Nephron progenitor cell (in vitro differentiated cells): ENCODE results near the gene PSENEN.

Source experiments
- DNase-seq: peaks from one replicate; pipeline ENCODE4 v3.0.0; 2021
- H3K27ac Mint-ChIP-seq: 2 replicates; pipeline ENCODE4 v1.8.0; 2021; ENCODE audit warnings: mild to moderate bottlenecking, moderate library complexity, mixed read lengths
- H3K27me3 Mint-ChIP-seq: 2 replicates; pipeline ENCODE4 v1.8.0; 2021; ENCODE audit warnings: mild to moderate bottlenecking, low read depth, mixed read lengths; ENCODE audit not compliant: poor library complexity
- H3K36me3 Mint-ChIP-seq: 2 replicates; pipeline ENCODE4 v1.8.0; 2021; ENCODE audit warnings: low read depth, mixed read lengths
- H3K4me1 Mint-ChIP-seq: 2 replicates; pipeline ENCODE4 v1.8.0; 2021; ENCODE audit warnings: mixed read lengths
- H3K4me3 Mint-ChIP-seq: 2 replicates; pipeline ENCODE4 v1.8.0; 2021; ENCODE audit warnings: mild to moderate bottlenecking, moderate library complexity, mixed read lengths
- H3K9me3 Mint-ChIP-seq: 2 replicates; pipeline ENCODE4 v1.8.0; 2021; ENCODE audit warnings: mild to moderate bottlenecking, moderate library complexity, mixed read lengths
- CTCF ChIP-seq: fragments of 200-600 bp; sonication (generic); IDR thresholded peaks from 2 replicates; pipeline ENCODE4 v1.5.0; 2021; ENCODE audit warnings: antibody characterized with exemption

Gene PSENEN

GRCh38 chr19:35780717-35781116 lies 35.3 kb downstream of the PSENEN start:
- no peak for TF ChIP-seq CTCF
- peaks cover 34% of the 10 kb centered on the region for H3K4me1 Mint-ChIP-seq
- no peak overlapping the region for H3K4me3 Mint-ChIP-seq
- H3K36me3 Mint-ChIP-seq: peaks cover 27% of the 10 kb centered on the region
- H3K27me3 Mint-ChIP-seq: peaks cover 18% of the 10 kb centered on the region
- no peak overlapping the region for H3K27ac Mint-ChIP-seq
- no peak for DNase-seq
- no peaks in the 10 kb centered on the region for H3K9me3 Mint-ChIP-seq

- no peak for TF ChIP-seq CTCF
- Mint-ChIP-seq H3K4me3 (no peak overlapping the region), H3K4me1 (peaks cover 27% of the 10 kb centered on the region), H3K9me3 (no peaks in the 10 kb centered on the region), H3K36me3 (peaks cover 28% of the 10 kb centered on the region), H3K27ac (no peak overlapping the region), H3K27me3 (peaks cover 18% of the 10 kb centered on the region)
- no peak for DNase-seq
These were observed 36.2 kb downstream of the PSENEN start for GRCh38 chr19:35781650-35782049.

- H3K4me3 Mint-ChIP-seq: no peak overlapping the region
- peaks cover 18% of the 10 kb centered on the region for H3K27me3 Mint-ChIP-seq
- H3K4me1 Mint-ChIP-seq: peaks cover 18% of the 10 kb centered on the region
- H3K36me3 Mint-ChIP-seq: peaks cover 28% of the 10 kb centered on the region
- H3K27ac Mint-ChIP-seq: no peak overlapping the region
- no peak for DNase-seq
- TF ChIP-seq CTCF: no peak
- no peaks in the 10 kb centered on the region for H3K9me3 Mint-ChIP-seq
These were observed 37.1 kb downstream of the PSENEN start for GRCh38 chr19:35782589-35782988.

GRCh38 chr19:35783469-35784434 lies 38.3 kb downstream of the PSENEN start:
- Mint-ChIP-seq H3K36me3 (peaks cover 28% of the 10 kb centered on the region), H3K9me3 (no peaks in the 10 kb centered on the region), H3K4me1 (peaks cover 13% of the 10 kb centered on the region), H3K27ac (no peak overlapping the region), H3K27me3 (peaks cover 12% of the 10 kb centered on the region), H3K4me3 (peak overlapping the region; percentile 26)
- TF ChIP-seq CTCF: no peak
- DNase-seq: peak; percentile 29

GRCh38 chr19:35784503-35785338 lies 39.3 kb downstream of the PSENEN start:
- H3K27ac Mint-ChIP-seq: no peak overlapping the region
- DNase-seq: peak; percentile 62
- H3K4me1 Mint-ChIP-seq: peaks cover 13% of the 10 kb centered on the region
- H3K4me3 Mint-ChIP-seq: no peak overlapping the region
- peaks cover 24% of the 10 kb centered on the region for H3K36me3 Mint-ChIP-seq
- TF ChIP-seq CTCF: no peak
- H3K27me3 Mint-ChIP-seq: peaks cover 9% of the 10 kb centered on the region
- H3K9me3 Mint-ChIP-seq: no peaks in the 10 kb centered on the region
